ENCODE results near the gene PMFBP1. TPM values are rescaled to one million over a fixed set of nuclear protein-coding genes. Genes with fewer than 3 reads are reported as not detected.

The PMFBP1 gene
- total RNA-seq, 1 experiment from 2014 or later = 1.4 TPM

- intact Hi-C loops (cut with micrococcal nuclease) = no loop called here
- no peaks in the 10 kb centered on the region for H3K4me1 Mint-ChIP-seq (ENCODE audit: insufficient read depth, unreplicated experiment)
- no peaks in the 10 kb centered on the region for H3K36me3 Mint-ChIP-seq (ENCODE audit: insufficient read depth, unreplicated experiment)
- no peak for DNase-seq (ENCODE audit: unreplicated experiment)
- no peak for TF ChIP-seq CTCF (IDR thresholded peaks at IDR 0.05; ENCODE audit: unreplicated experiment)
- H3K4me3 Mint-ChIP-seq (ENCODE audit: unreplicated experiment) = no peak overlapping the region
- H3K27ac Mint-ChIP-seq (ENCODE audit: low read depth, unreplicated experiment) = no peak overlapping the region
- CTCF ChIA-PET = no interaction called here
- no peaks in the 10 kb centered on the region for H3K27me3 Mint-ChIP-seq (ENCODE audit: insufficient read depth, unreplicated experiment)
- no peaks in the 10 kb centered on the region for H3K9me3 Mint-ChIP-seq (ENCODE audit: unreplicated experiment)
- no TSS peak for BruUV-seq (replicated peaks)
- POLR2A ChIA-PET = interaction anchor here (1.5 kb wide), 1 partner anchor 10 kb away, joined by 5 read pairs; no protein-coding TSS in a partner anchor
These were observed 47.3 kb upstream of the PMFBP1 start for GRCh38 chr16:72219282-72219681.

- H3K27ac Mint-ChIP-seq (ENCODE audit: low read depth, unreplicated experiment) = no peak overlapping the region
- no peaks in the 10 kb centered on the region for H3K27me3 Mint-ChIP-seq (ENCODE audit: insufficient read depth, unreplicated experiment)
- no peaks in the 10 kb centered on the region for H3K4me1 Mint-ChIP-seq (ENCODE audit: insufficient read depth, unreplicated experiment)
- CTCF ChIA-PET = interaction anchor here (0.5 to 0.9 kb wide), 2 partner anchors 14 to 866 kb away, joined by 3 to 7 read pairs; no protein-coding TSS in a partner anchor
- no peak for DNase-seq (ENCODE audit: unreplicated experiment)
- intact Hi-C loops (cut with micrococcal nuclease) = no loop called here
- no peak overlapping the region for H3K4me3 Mint-ChIP-seq (ENCODE audit: unreplicated experiment)
- no TSS peak for BruUV-seq (replicated peaks)
- POLR2A ChIA-PET = no interaction called here
- TF ChIP-seq CTCF (IDR thresholded peaks at IDR 0.05; ENCODE audit: unreplicated experiment) = no peak
- H3K36me3 Mint-ChIP-seq (ENCODE audit: insufficient read depth, unreplicated experiment) = no peaks in the 10 kb centered on the region
- H3K9me3 Mint-ChIP-seq (ENCODE audit: unreplicated experiment) = no peaks in the 10 kb centered on the region
These were observed 44.8 kb upstream of the PMFBP1 start for GRCh38 chr16:72216767-72217166.

- Mint-ChIP-seq H3K36me3 (ENCODE audit: insufficient read depth, unreplicated experiment) (no peaks in the 10 kb centered on the region), H3K9me3 (ENCODE audit: unreplicated experiment) (no peaks in the 10 kb centered on the region), H3K27me3 (ENCODE audit: insufficient read depth, unreplicated experiment) (no peaks in the 10 kb centered on the region), H3K4me1 (ENCODE audit: insufficient read depth, unreplicated experiment) (no peaks in the 10 kb centered on the region), H3K4me3 (ENCODE audit: unreplicated experiment) (no peak overlapping the region), H3K27ac (ENCODE audit: low read depth, unreplicated experiment) (no peak overlapping the region)
- no TSS peak for BruUV-seq (replicated peaks)
- no peak for DNase-seq (ENCODE audit: unreplicated experiment)
- ChIA-PET CTCF (no interaction called here), POLR2A (no interaction called here)
- intact Hi-C loops (cut with micrococcal nuclease) = no loop called here
- TF ChIP-seq CTCF (IDR thresholded peaks at IDR 0.05; ENCODE audit: unreplicated experiment) = no peak
These were observed 42.9 kb upstream of the PMFBP1 start for GRCh38 chr16:72214821-72215220.

GRCh38 chr16:72211110-72211509, 39.2 kb upstream of the PMFBP1 start:
- no peak for DNase-seq (ENCODE audit: unreplicated experiment)
- H3K36me3 Mint-ChIP-seq (ENCODE audit: insufficient read depth, unreplicated experiment) = no peaks in the 10 kb centered on the region
- H3K4me1 Mint-ChIP-seq (ENCODE audit: insufficient read depth, unreplicated experiment) = no peaks in the 10 kb centered on the region
- H3K27ac Mint-ChIP-seq (ENCODE audit: low read depth, unreplicated experiment) = no peak overlapping the region
- ChIA-PET CTCF (no interaction called here), POLR2A (no interaction called here)
- H3K4me3 Mint-ChIP-seq (ENCODE audit: unreplicated experiment) = no peak overlapping the region
- H3K27me3 Mint-ChIP-seq (ENCODE audit: insufficient read depth, unreplicated experiment) = no peaks in the 10 kb centered on the region
- BruUV-seq (replicated peaks) = no TSS peak
- no peak for TF ChIP-seq CTCF (IDR thresholded peaks at IDR 0.05; ENCODE audit: unreplicated experiment)
- no peaks in the 10 kb centered on the region for H3K9me3 Mint-ChIP-seq (ENCODE audit: unreplicated experiment)
- intact Hi-C loops (cut with micrococcal nuclease) = no loop called here

All from MCF 10A (cell line).